SK-N-SH (cell line): ENCODE measurements around the gene PLLP. TPM values are rescaled to one million over a fixed set of nuclear protein-coding genes. Genes with fewer than 3 reads are reported as not detected.

Source experiments
- CTCF ChIA-PET: fragments of 300-600, 350-600 bp; formaldehyde crosslinking; extraction: SDS; loops from one replicate; lab custom pipeline; 2021; lab: Yijun Ruan, JAX
- POLR2A ChIA-PET: fragments of 350-600 bp; sonication (Branson Sonifier 250); formaldehyde crosslinking; extraction: SDS; loops from one replicate; lab custom pipeline; 2020; ENCODE audit warnings: antibody characterized with exemption, inconsistent platforms; lab: Yijun Ruan, JAX
- DNase-seq: peaks from one replicate; pipeline ENCODE4 v3.0.0; 2012
- H2AFZ ChIP-seq: fragments of 200-600 bp; sonication (generic); 2 replicates; pipeline ENCODE4 v1.8.1; 2016; ENCODE audit warnings: antibody characterized with exemption, mild to moderate bottlenecking, low read depth
- H3F3A ChIP-seq: fragments of 200-600 bp; sonication (generic); replicated peaks from 2 replicates; pipeline ENCODE3; 2016; ENCODE audit warnings: antibody characterized with exemption, mild to moderate bottlenecking; ENCODE audit not compliant: insufficient read depth
- H3K27ac ChIP-seq, 2 experiments: fragments of 200-500 bp in 1 of 2; fragments of 200-600 bp in 1 of 2; sonication (Bioruptor generic) in 1 of 2; sonication (generic), shearing (Covaris generic) in 1 of 2; 2 replicates each; pipeline versions ENCODE4 v1.5.1 to v1.6.1; 2014 to 2016; ENCODE audit warnings: low read depth in 2 of 2, inconsistent platforms in 1 of 2, low read length in 1 of 2, mild to moderate bottlenecking in 1 of 2, mixed read lengths in 1 of 2
- H3K27me3 ChIP-seq: fragments of 200-600 bp; sonication (generic), shearing (Covaris generic); 2 replicates; pipeline ENCODE4 v1.6.1; 2016; ENCODE audit warnings: mixed run types; ENCODE audit not compliant: insufficient read depth
- H3K36me3 ChIP-seq, 2 experiments: fragments of 200-500 bp in 1 of 2; fragments of 200-600 bp in 1 of 2; sonication (Bioruptor generic) in 1 of 2; sonication (generic) in 1 of 2; replicated peaks in 1 of 2; 2 replicates each; pipeline versions ENCODE3 to v1.5.1; 2014 to 2016; ENCODE audit warnings: low read length in 1 of 2, mild to moderate bottlenecking in 1 of 2; ENCODE audit not compliant: insufficient read depth in 2 of 2, control insufficient read depth in 1 of 2
- H3K4me1 ChIP-seq, 2 experiments: fragments of 200-500 bp in 1 of 2; fragments of 200-600 bp in 1 of 2; sonication (Bioruptor generic) in 1 of 2; sonication (generic), shearing (Covaris generic) in 1 of 2; 2 replicates each; pipeline versions ENCODE4 v1.5.1 to v1.6.1; 2014 to 2016; ENCODE audit warnings: low read depth in 1 of 2, low read length in 1 of 2, mixed run types in 1 of 2; ENCODE audit not compliant: insufficient read depth in 2 of 2, control insufficient read depth in 1 of 2
- H3K4me2 ChIP-seq: fragments of 200-600 bp; sonication (generic), shearing (Covaris generic); 2 replicates; pipeline ENCODE4 v1.6.1; 2017; ENCODE audit warnings: mixed run types
- H3K4me3 ChIP-seq, 2 experiments: fragments of 200-500 bp in 1 of 2; fragments of 200-600 bp in 1 of 2; sonication (Bioruptor generic) in 1 of 2; sonication (generic), shearing (Covaris generic) in 1 of 2; 2 replicates each; pipeline versions ENCODE4 v1.5.1 to v1.8.1; 2014 to 2016; ENCODE audit warnings: low read depth in 2 of 2, inconsistent platforms in 1 of 2, low read length in 1 of 2, mild to moderate bottlenecking in 1 of 2, mixed read lengths in 1 of 2, moderate library complexity in 1 of 2
- H3K79me2 ChIP-seq: fragments of 200-600 bp; sonication (generic); 2 replicates; pipeline ENCODE4 v1.8.1; 2017; ENCODE audit warnings: mild to moderate bottlenecking; ENCODE audit not compliant: insufficient read depth
- H3K9ac ChIP-seq: fragments of 200-600 bp; sonication (generic); 2 replicates; pipeline ENCODE4 v1.6.1; 2017; ENCODE audit warnings: mixed run types
- H3K9me2 ChIP-seq: fragments of 200-600 bp; sonication (generic); 2 replicates; pipeline ENCODE4 v1.6.1; 2017; ENCODE audit warnings: mixed run types
- H3K9me3 ChIP-seq: fragments of 200-600 bp; sonication (generic); 2 replicates; pipeline ENCODE4 v1.6.1; 2017; ENCODE audit warnings: mixed run types, mild to moderate bottlenecking, moderate library complexity
- H4K20me1 ChIP-seq: fragments of 200-600 bp; sonication (generic); 2 replicates; pipeline ENCODE4 v1.6.1; 2017; ENCODE audit warnings: mild to moderate bottlenecking, mixed run types; ENCODE audit not compliant: insufficient read depth
- ELF1 ChIP-seq: IDR thresholded peaks from 2 replicates; pipeline ENCODE4 v1.4.0; 2012
- EP300 ChIP-seq, 2 experiments: IDR thresholded peaks; 2 replicates each; pipeline versions ENCODE4 v1.4.0 to v1.6.1; 2012; ENCODE audit warnings: borderline replicate concordance in 1 of 2, low read depth in 1 of 2, low read length in 1 of 2
- FOSL2 ChIP-seq: IDR thresholded peaks from 2 replicates; pipeline ENCODE4 v1.4.0; 2012; ENCODE audit warnings: low read depth, mild to moderate bottlenecking, moderate library complexity, borderline replicate concordance
- FOXJ3 ChIP-seq: sonication (generic); formaldehyde crosslinking; IDR thresholded peaks from 2 replicates; pipeline ENCODE4 v1.5.1; 2020; ENCODE audit warnings: mild to moderate bottlenecking, missing genetic modification reagents
- FOXM1 ChIP-seq: IDR thresholded peaks from 2 replicates; pipeline ENCODE4 v1.4.0; 2012; ENCODE audit warnings: low read depth, mild to moderate bottlenecking
- MEF2A ChIP-seq: IDR thresholded peaks from 2 replicates; pipeline ENCODE4 v1.4.0; 2012; ENCODE audit warnings: low read depth, borderline replicate concordance
- MXI1 ChIP-seq: IDR thresholded peaks from 2 replicates; pipeline ENCODE4 v1.6.1; 2012; ENCODE audit warnings: mild to moderate bottlenecking, low read depth, low read length, improper control_type of control experiment
- NFIC ChIP-seq: IDR thresholded peaks from 2 replicates; pipeline ENCODE4 v1.4.0; 2012; ENCODE audit warnings: borderline replicate concordance
- NRF1 ChIP-seq: IDR thresholded peaks from 2 replicates; pipeline ENCODE4 v1.6.1; 2012; ENCODE audit warnings: low read depth, mild to moderate bottlenecking, low read length
- RAD21 ChIP-seq: IDR thresholded peaks from 2 replicates; pipeline ENCODE4 v1.6.1; 2012; ENCODE audit warnings: mild to moderate bottlenecking, low read length
- RFX5 ChIP-seq: IDR thresholded peaks from 2 replicates; pipeline ENCODE4 v1.6.1; 2012; ENCODE audit warnings: mild to moderate bottlenecking, improper control_type of control experiment, low read length
- SIN3A ChIP-seq: IDR thresholded peaks from 2 replicates; pipeline ENCODE4 v1.6.1; 2012; ENCODE audit warnings: low read depth, mild to moderate bottlenecking, low read length, moderate library complexity, borderline replicate concordance
- SMC3 ChIP-seq: IDR thresholded peaks from 2 replicates; pipeline ENCODE4 v1.6.1; 2012; ENCODE audit warnings: low read depth, low read length, improper control_type of control experiment
- TEAD4 ChIP-seq: IDR thresholded peaks from 2 replicates; pipeline ENCODE4 v1.4.0; 2012; ENCODE audit warnings: mild to moderate bottlenecking, borderline replicate concordance; ENCODE audit not compliant: insufficient read depth
- YY1 ChIP-seq: IDR thresholded peaks from 2 replicates; pipeline ENCODE4 v1.4.0; 2012; ENCODE audit warnings: low read depth, mild to moderate bottlenecking
- WGBS: methylation state at CpG from one replicate; pipeline ENCODE4 v1.1.6; 2017; ENCODE audit warnings: low lambda C conversion rate; 5-methylcytosine and 5-hydroxymethylcytosine counted together
- polyA plus RNA-seq, 3 experiments: library from polyadenylated mRNA; depleted of rRNA; stranded (reverse); fragments of >200 nt; gene quantifications; 2 replicates each; pipeline ENCODE4 v1.2.3, GENCODE V29; 2012
- TF ChIP-seq, protein P1 (sequence below): IDR thresholded peaks from 2 replicates; pipeline ENCODE4 v1.4.0; 2012; ENCODE audit warnings: low read depth
- TF ChIP-seq, protein P2 (sequence below): fragments of 150-350 bp; IDR thresholded peaks from 2 replicates; pipeline ENCODE4 v1.6.1; 2017; ENCODE audit warnings: antibody characterized with exemption, low read length, low read depth, borderline replicate concordance
- TF ChIP-seq, protein P3 (sequence below): fragments of 200-600 bp; sonication (generic); IDR thresholded peaks from 2 replicates; pipeline ENCODE4 v1.6.1; 2017; ENCODE audit warnings: antibody characterized with exemption, mild to moderate bottlenecking, moderate library complexity

The PLLP gene
- polyA plus RNA-seq, 1 of the 3 experiments (the other 2 are of a cell fraction), result 1.3 TPM

DNA sequence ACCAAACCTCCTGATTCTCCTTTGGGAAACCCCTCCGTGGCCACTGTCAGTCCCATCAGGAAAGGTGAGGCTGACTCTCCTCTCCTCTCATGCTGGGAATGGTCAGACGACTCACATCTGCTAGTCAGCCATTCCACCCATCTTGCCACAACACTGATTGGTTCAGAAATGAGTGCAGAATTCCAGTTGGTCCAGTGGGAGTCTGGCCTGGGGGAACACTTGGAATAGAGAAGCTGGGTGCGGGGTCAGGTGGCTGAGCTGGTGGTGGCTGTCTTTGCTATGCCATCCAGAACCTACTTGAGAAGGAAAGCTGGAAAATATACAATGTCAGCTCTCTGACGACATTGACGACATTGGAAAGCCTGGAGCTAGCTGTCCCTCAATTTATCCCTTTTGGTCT lies 23.6 kb upstream of the PLLP start:
- Histone ChIP-seq H3K4me1 (no peaks in the 10 kb centered on the region), H4K20me1 (no peaks in the 10 kb centered on the region), H3F3A (no peaks in the 10 kb centered on the region), H3K79me2 (no peaks in the 10 kb centered on the region), H3K27me3 (no peaks in the 10 kb centered on the region), H3K4me2 (no peak overlapping the region), H2AFZ (no peak overlapping the region), H3K9ac (no peak overlapping the region), H3K9me3 (no peaks in the 10 kb centered on the region), H3K27ac (no peak overlapping the region), H3K9me2 (no peaks in the 10 kb centered on the region), H3K4me3 (no peak overlapping the region), H3K36me3 (no peaks in the 10 kb centered on the region)
- POLR2A ChIA-PET, result no interaction called here
- TF ChIP-seq MEF2A (no peak), RAD21 (no peak), MXI1 (no peak), RFX5 (no peak), SMC3 (no peak), NFIC (no peak), ELF1 (no peak), EP300 (IDR thresholded peaks at IDR 0.05; ENCODE audit: borderline replicate concordance in 1 of 2, low read depth in 1 of 2, low read length in 1 of 2) (no peak), NRF1 (no peak), FOSL2 (no peak), YY1 (no peak), SIN3A (no peak), TEAD4 (no peak), FOXM1 (no peak), FOXJ3 (no peak)
- TF ChIP-seq, protein P1, sequence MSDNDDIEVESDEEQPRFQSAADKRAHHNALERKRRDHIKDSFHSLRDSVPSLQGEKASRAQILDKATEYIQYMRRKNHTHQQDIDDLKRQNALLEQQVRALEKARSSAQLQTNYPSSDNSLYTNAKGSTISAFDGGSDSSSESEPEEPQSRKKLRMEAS, result no peak
- TF ChIP-seq, protein P2, sequence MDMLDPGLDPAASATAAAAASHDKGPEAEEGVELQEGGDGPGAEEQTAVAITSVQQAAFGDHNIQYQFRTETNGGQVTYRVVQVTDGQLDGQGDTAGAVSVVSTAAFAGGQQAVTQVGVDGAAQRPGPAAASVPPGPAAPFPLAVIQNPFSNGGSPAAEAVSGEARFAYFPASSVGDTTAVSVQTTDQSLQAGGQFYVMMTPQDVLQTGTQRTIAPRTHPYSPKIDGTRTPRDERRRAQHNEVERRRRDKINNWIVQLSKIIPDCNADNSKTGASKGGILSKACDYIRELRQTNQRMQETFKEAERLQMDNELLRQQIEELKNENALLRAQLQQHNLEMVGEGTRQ, result no peak
- TF ChIP-seq, protein P3, sequence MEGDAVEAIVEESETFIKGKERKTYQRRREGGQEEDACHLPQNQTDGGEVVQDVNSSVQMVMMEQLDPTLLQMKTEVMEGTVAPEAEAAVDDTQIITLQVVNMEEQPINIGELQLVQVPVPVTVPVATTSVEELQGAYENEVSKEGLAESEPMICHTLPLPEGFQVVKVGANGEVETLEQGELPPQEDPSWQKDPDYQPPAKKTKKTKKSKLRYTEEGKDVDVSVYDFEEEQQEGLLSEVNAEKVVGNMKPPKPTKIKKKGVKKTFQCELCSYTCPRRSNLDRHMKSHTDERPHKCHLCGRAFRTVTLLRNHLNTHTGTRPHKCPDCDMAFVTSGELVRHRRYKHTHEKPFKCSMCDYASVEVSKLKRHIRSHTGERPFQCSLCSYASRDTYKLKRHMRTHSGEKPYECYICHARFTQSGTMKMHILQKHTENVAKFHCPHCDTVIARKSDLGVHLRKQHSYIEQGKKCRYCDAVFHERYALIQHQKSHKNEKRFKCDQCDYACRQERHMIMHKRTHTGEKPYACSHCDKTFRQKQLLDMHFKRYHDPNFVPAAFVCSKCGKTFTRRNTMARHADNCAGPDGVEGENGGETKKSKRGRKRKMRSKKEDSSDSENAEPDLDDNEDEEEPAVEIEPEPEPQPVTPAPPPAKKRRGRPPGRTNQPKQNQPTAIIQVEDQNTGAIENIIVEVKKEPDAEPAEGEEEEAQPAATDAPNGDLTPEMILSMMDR, result no peak
- no peak for DNase-seq
- CTCF ChIA-PET, result interaction anchor here (1.1 to 26.6 kb wide), 2 partner anchors 109 to 212 kb away, joined by 4 to 544 read pairs; no protein-coding TSS in a partner anchor
- 57% methylated on average over 5 of the region's 5 CpGs for WGBS
